Muscle layer of duodenum (tissue), 2 donors: ENCODE results near the gene SEC23A.

Experiments used
- H3K27ac ChIP-seq: one replicate; pipeline ENCODE4 v1.7.0; 2013; ENCODE audit warnings: mild to moderate bottlenecking, low read length
- H3K27me3 ChIP-seq: one replicate; pipeline ENCODE4 v1.7.0; 2013; ENCODE audit warnings: low read depth, mild to moderate bottlenecking, control low read depth, low read length
- H3K36me3 ChIP-seq, 2 donors: one replicate each; pipeline ENCODE4 v1.7.0; 2013; ENCODE audit warnings: low read length in 2 of 2, control low read depth in 1 of 2, mild to moderate bottlenecking in 1 of 2; ENCODE audit not compliant: insufficient read depth in 2 of 2, control insufficient read depth in 1 of 2
- H3K4me1 ChIP-seq, 2 donors: one replicate each; pipeline ENCODE4 v1.7.0; 2013; ENCODE audit warnings: low read length in 2 of 2, mild to moderate bottlenecking in 2 of 2, control low read depth in 1 of 2, moderate library complexity in 1 of 2; ENCODE audit not compliant: insufficient read depth in 2 of 2, control insufficient read depth in 1 of 2
- H3K4me3 ChIP-seq, 2 donors: one replicate each; pipeline ENCODE4 v1.7.0; 2013; ENCODE audit warnings: low read length in 2 of 2, low read depth in 1 of 2, mild to moderate bottlenecking in 1 of 2
- H3K9me3 ChIP-seq, 2 donors: one replicate each; pipeline ENCODE4 v1.7.0; 2013; ENCODE audit warnings: low read length in 2 of 2, control low read depth in 1 of 2, mild to moderate bottlenecking in 1 of 2; ENCODE audit not compliant: control insufficient read depth in 1 of 2
- donor health status: healthy.

The SEC23A gene

DNA sequence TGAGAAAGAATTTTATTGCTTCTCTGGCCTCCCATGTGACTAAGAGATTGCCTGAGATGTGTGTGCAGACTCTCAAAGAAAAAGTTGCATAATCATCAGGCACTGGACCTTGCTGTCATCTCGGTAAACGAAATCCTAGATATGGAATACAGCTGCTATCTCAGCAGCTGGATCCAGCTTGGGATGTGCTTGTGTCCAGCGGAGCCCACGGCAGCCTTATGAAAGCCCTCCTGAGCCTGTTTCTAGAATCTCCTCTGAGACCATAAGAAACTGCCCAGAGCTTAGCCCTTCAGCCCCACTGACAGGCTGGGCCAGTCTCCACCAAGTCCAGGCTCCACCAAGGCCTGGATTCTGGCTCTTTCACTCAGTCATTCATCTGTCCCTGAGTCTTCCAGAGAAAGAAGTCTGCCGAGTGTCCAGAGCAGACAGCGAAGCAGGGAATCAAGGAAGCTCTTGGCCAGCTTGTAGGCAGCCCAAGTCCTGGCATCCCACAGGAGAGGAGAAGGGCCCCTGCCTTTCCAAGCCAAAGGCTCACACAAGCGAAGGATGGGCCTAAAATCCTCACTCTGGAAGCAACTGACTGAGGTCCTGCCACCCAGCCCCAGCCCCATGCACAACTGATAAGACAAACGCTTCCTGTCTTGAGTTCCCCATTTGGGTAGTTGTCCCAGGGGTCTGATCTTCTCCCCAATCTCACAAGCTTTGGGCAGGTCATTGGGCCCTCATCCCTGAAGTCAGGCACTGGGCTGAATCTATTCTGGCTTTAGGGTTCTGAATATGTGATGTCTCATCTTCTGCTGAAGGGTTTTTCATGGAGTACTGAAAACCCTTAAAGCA is 97.8 kb downstream of the SEC23A start:
- Histone ChIP-seq H3K36me3 (no peaks in the 10 kb centered on the region), H3K4me3 (no peak overlapping the region), H3K4me1 (no peaks in the 10 kb centered on the region), H3K9me3 (no peaks in the 10 kb centered on the region), H3K27ac (no peak overlapping the region), H3K27me3 (no peaks in the 10 kb centered on the region)

DNA sequence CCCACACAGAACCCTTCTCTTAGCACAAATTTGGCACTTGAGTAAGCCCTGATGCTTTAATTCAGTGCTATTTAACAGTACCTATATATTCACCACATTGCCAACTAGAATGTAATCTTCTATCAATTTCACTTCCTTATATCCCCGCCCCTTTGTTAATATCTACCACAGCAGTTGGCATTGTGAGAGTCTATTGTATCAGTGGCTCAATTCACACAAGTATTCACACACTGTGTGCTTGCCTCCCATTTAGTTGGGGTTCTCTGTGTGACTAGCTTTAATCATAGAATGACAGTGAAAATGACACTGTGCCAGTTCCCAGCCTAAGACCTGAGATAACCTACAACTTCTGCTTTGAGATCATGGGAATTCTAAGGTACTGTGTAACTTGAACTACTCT is 103.1 kb downstream of the SEC23A start:
- Histone ChIP-seq H3K4me1 (peaks cover 0 to 5% of the 10 kb centered on the region in 2 donors), H3K36me3 (no peaks in the 10 kb centered on the region), H3K4me3 (no peak overlapping the region), H3K27ac (no peak overlapping the region), H3K9me3 (no peaks in the 10 kb centered on the region), H3K27me3 (no peaks in the 10 kb centered on the region)

GRCh38 chr14:38994731-38995130 is 108.3 kb downstream of the SEC23A start:
- H3K36me3 ChIP-seq = no peaks in the 10 kb centered on the region
- H3K27me3 ChIP-seq = no peaks in the 10 kb centered on the region
- peaks cover 0 to 13% of the 10 kb centered on the region in 2 donors for H3K4me1 ChIP-seq
- no peaks in the 10 kb centered on the region for H3K9me3 ChIP-seq
- H3K4me3 ChIP-seq = no peak overlapping the region
- no peak overlapping the region for H3K27ac ChIP-seq

DNA sequence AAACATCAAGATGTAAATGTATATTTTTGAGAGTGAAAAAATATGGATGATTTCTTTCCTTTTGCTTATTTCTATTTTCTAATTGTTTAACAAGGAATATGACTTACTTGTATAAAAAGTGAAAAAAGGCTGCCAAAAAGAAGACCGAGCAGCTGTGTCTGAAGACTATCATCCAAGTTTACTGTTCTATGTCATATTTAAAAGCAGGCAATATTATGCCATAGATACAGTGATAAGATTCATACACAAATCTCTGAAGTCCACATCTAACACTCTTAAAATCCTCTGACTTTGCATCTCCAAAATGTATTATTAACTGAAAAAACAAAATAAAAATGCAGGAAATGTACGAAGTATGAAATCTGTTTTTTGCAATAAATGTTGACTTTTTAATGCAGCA is 109.1 kb downstream of the SEC23A start:
- Histone ChIP-seq H3K27me3 (no peaks in the 10 kb centered on the region), H3K27ac (no peak overlapping the region), H3K4me3 (no peak overlapping the region), H3K36me3 (no peaks in the 10 kb centered on the region), H3K4me1 (peaks cover 0 to 13% of the 10 kb centered on the region in 2 donors), H3K9me3 (no peaks in the 10 kb centered on the region)

GRCh38 chr14:38992067-38992844 is 110.8 kb downstream of the SEC23A start:
- Histone ChIP-seq H3K4me1 (peaks cover 0 to 13% of the 10 kb centered on the region in 2 donors), H3K27me3 (no peaks in the 10 kb centered on the region), H3K36me3 (no peaks in the 10 kb centered on the region), H3K4me3 (no peak overlapping the region), H3K27ac (no peak overlapping the region), H3K9me3 (no peaks in the 10 kb centered on the region)

GRCh38 chr14:38991299-38991698 is 111.7 kb downstream of the SEC23A start:
- Histone ChIP-seq H3K27me3 (no peaks in the 10 kb centered on the region), H3K4me3 (no peak overlapping the region), H3K36me3 (no peaks in the 10 kb centered on the region), H3K4me1 (peaks cover 0 to 13% of the 10 kb centered on the region in 2 donors), H3K9me3 (no peaks in the 10 kb centered on the region), H3K27ac (no peak overlapping the region)

DNA sequence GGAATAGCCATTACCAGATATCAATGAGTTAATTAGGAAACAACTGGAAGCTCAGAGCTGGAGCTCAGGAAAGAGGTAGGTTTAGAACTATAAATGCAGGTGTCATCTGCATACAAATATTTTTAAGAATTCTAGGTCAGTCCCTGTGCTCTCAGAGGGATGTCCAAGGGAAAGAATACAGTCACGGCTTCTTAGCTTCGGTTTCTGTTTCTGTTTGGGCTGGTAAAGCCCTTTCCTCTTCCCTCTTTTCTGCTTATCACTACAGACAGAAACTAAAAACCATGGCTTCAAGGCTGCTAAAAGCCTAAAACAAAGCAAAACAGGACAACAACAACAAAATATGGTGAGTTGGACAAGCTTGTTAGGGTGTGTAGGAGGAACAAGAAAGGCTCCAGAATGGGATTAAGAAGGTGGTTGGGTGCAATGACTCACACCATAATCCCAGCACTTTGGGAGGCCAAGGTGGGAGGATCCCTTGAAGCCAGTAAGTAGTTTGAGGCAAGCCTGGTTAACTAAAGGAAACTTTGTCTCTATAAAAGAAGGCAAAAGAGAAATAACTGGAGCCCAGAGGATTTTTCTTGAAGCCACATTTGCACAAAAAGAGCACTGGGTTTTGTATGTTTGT is 113.0 kb downstream of the SEC23A start:
- peaks cover 0 to 8% of the 10 kb centered on the region in 2 donors for H3K4me1 ChIP-seq
- no peaks in the 10 kb centered on the region for H3K27me3 ChIP-seq
- peak overlapping the region in 1 of 2 donors; percentile 10 for H3K4me3 ChIP-seq
- no peaks in the 10 kb centered on the region for H3K9me3 ChIP-seq
- no peaks in the 10 kb centered on the region for H3K36me3 ChIP-seq
- H3K27ac ChIP-seq = no peak overlapping the region

GRCh38 chr14:38987781-38988180 is 115.3 kb downstream of the SEC23A start:
- Histone ChIP-seq H3K27ac (no peak overlapping the region), H3K4me1 (no peaks in the 10 kb centered on the region), H3K9me3 (no peaks in the 10 kb centered on the region), H3K27me3 (no peaks in the 10 kb centered on the region), H3K36me3 (no peaks in the 10 kb centered on the region), H3K4me3 (no peak overlapping the region)

DNA sequence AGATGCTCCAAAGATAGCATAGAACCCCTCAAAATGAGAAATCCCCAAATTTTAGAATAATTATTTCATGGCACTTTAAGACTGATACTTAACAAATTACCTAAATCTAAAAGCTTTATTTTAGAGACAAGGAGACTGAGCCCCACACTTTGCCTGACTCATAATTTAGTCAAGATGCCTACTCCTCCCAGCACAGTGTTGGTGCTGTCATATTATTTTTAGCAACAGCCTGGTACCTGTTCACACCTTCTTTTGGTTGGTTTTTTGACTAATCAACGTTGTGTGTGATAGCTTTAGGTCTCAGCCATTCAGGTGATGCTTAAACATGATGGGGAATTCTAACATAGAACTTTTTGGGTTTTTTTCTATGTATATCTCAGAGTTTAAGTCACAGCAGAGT is 120.2 kb downstream of the SEC23A start:
- Histone ChIP-seq H3K27me3 (no peaks in the 10 kb centered on the region), H3K9me3 (no peaks in the 10 kb centered on the region), H3K36me3 (no peaks in the 10 kb centered on the region), H3K4me1 (no peaks in the 10 kb centered on the region), H3K4me3 (no peak overlapping the region), H3K27ac (no peak overlapping the region)

- H3K36me3 ChIP-seq = no peaks in the 10 kb centered on the region
- no peak overlapping the region for H3K4me3 ChIP-seq
- no peaks in the 10 kb centered on the region for H3K9me3 ChIP-seq
- H3K27ac ChIP-seq = no peak overlapping the region
- no peaks in the 10 kb centered on the region for H3K4me1 ChIP-seq
- H3K27me3 ChIP-seq = no peaks in the 10 kb centered on the region
Measured at GRCh38 chr14:38982278-38982677, 120.8 kb downstream of the SEC23A start.
